OCI-LY7 (cell line): Measurements from ENCODE around the gene PTPRF. TPM values are rescaled to one million over a fixed set of nuclear protein-coding genes. Genes with fewer than 3 reads are reported as not detected.

Experiments
- BruUV-seq: library from RNA; stranded (reverse); fragments of 400-500 nt; replicated peaks from 2 replicates; lab custom pipeline; 2021; lab: Mats Ljungman, UMichigan
- CTCF ChIA-PET: fragments of 300-600 bp; sonication (Branson Sonifier 250); formaldehyde crosslinking; loops from one replicate; lab custom pipeline; 2022; ENCODE audit warnings: antibody characterized with exemption; ENCODE audit not compliant: unreplicated experiment; lab: Charles Lee
- POLR2A ChIA-PET: fragments of 300-600 bp; sonication (Branson Sonifier 250); formaldehyde crosslinking; loops from one replicate; lab custom pipeline; 2022; ENCODE audit warnings: antibody characterized with exemption; lab: Charles Lee
- DNase-seq: peaks from one replicate; pipeline ENCODE4 v3.0.0-alpha.2; 2015; ENCODE audit warnings: low spot score
- H2AFZ ChIP-seq: fragments of 200-600 bp; sonication (generic), shearing (Covaris generic); 2 replicates; pipeline ENCODE4 v1.6.1; 2014; ENCODE audit warnings: mild to moderate bottlenecking, antibody characterized with exemption, low read length, moderate library complexity
- H3K27ac ChIP-seq: fragments of 200-600 bp; sonication (generic); 2 replicates; pipeline ENCODE4 v1.5.1; 2014; ENCODE audit warnings: mixed run types, low read depth, mild to moderate bottlenecking, moderate library complexity, low read length, inconsistent platforms; ENCODE audit not compliant: poor library complexity, severe bottlenecking
- H3K36me3 ChIP-seq: fragments of 200-600 bp; sonication (generic); 2 replicates; pipeline ENCODE4 v1.6.1; 2014; ENCODE audit warnings: mild to moderate bottlenecking, antibody characterized with exemption, low read length, moderate library complexity, mixed read lengths; ENCODE audit not compliant: insufficient read depth
- H3K4me1 ChIP-seq: fragments of 200-600 bp; sonication (generic); 2 replicates; pipeline ENCODE4 v1.5.1; 2014; ENCODE audit warnings: mild to moderate bottlenecking, low read length; ENCODE audit not compliant: insufficient read depth, poor library complexity, severe bottlenecking
- H3K4me2 ChIP-seq: fragments of 200-600 bp; sonication (generic); 2 replicates; pipeline ENCODE4 v1.6.1; 2014; ENCODE audit warnings: mild to moderate bottlenecking, low read length
- H3K4me3 ChIP-seq: fragments of 200-600 bp; sonication (generic); 2 replicates; pipeline ENCODE4 v1.5.1; 2014; ENCODE audit warnings: mild to moderate bottlenecking, low read depth, low read length; ENCODE audit not compliant: poor library complexity, severe bottlenecking
- H3K79me2 ChIP-seq: fragments of 200-600 bp; sonication (generic); 2 replicates; pipeline ENCODE4 v1.6.1; 2016; ENCODE audit warnings: low read depth, mild to moderate bottlenecking, low read length, moderate library complexity, mixed read lengths; ENCODE audit not compliant: insufficient read depth
- H3K9me2 ChIP-seq: fragments of 200-600 bp; sonication (generic); 2 replicates; pipeline ENCODE4 v1.6.1; 2016; ENCODE audit warnings: mild to moderate bottlenecking, low read length, mixed read lengths; ENCODE audit not compliant: insufficient read depth
- H3K9me3 ChIP-seq: fragments of 200-600 bp; sonication (generic); 2 replicates; pipeline ENCODE4 v1.6.1; 2014; ENCODE audit warnings: mild to moderate bottlenecking, mixed run types, low read length, mixed read lengths
- H4K20me1 ChIP-seq: fragments of 200-600 bp; sonication (generic); 2 replicates; pipeline ENCODE4 v1.6.1; 2014; ENCODE audit warnings: mild to moderate bottlenecking, antibody characterized with exemption, low read length, moderate library complexity, mixed read lengths; ENCODE audit not compliant: insufficient read depth
- CTCF ChIP-seq: fragments of 200-600 bp; sonication (generic); conservative IDR thresholded peaks from 2 replicates; pipeline ENCODE4 v1.5.1; 2014; ENCODE audit warnings: mild to moderate bottlenecking, antibody characterized with exemption, low read length, moderate library complexity, mixed read lengths
- EZH2phosphoT487 ChIP-seq: fragments of 200-600 bp; sonication (generic); IDR thresholded peaks from 2 replicates; pipeline ENCODE4 v1.6.1; 2018; ENCODE audit warnings: low read depth, borderline replicate concordance, mild to moderate bottlenecking, mixed run types, antibody characterized with exemption, low read length, moderate library complexity, mixed read lengths
- intact Hi-C: fragments of 100-400 bp; cut with micrococcal nuclease; formaldehyde crosslinking; loops from one replicate; pipeline ENCODE4 v1.10.0; 2022; ENCODE audit not compliant: unreplicated experiment
- total RNA-seq, 2 experiments: library from RNA; depleted of rRNA in 1 of 2; stranded (reverse); fragments of >200 nt in 1 of 2; shearing (Covaris generic) in 1 of 2; gene quantifications; 2 replicates each; pipeline ENCODE4 v1.2.3, GENCODE V29; 2014 to 2022

PTPRF gene
- total RNA-seq, 2 experiments from 2014 or later = 0.06 to 0.48 TPM

- Histone ChIP-seq H3K4me1 (peaks cover 3% of the 10 kb centered on the region), H3K27ac (no peak overlapping the region), H3K4me2 (no peak overlapping the region), H3K4me3 (no peak overlapping the region), H3K79me2 (no peaks in the 10 kb centered on the region), H4K20me1 (no peaks in the 10 kb centered on the region), H2AFZ (no peak overlapping the region), H3K9me2 (no peaks in the 10 kb centered on the region), H3K36me3 (no peaks in the 10 kb centered on the region), H3K9me3 (no peaks in the 10 kb centered on the region)
- POLR2A ChIA-PET = no interaction called here
- peak; percentile 98 for TF ChIP-seq CTCF
- no peak for TF ChIP-seq EZH2phosphoT487
- peak; percentile 79 for DNase-seq
- intact Hi-C loops = loop anchor here (1.0 to 5.0 kb wide), 4 partner anchors 233 to 508 kb away; no protein-coding TSS in a partner anchor
- CTCF ChIA-PET = interaction anchor here (0.5 kb wide), 1 partner anchor 120 kb away, joined by 3 read pairs; no protein-coding TSS in a partner anchor
- BruUV-seq = no TSS peak
These were observed 1.4 kb upstream of the PTPRF start for GRCh38 chr1:43529206-43529731.

- H3K4me2 ChIP-seq = peak overlapping the region; percentile 61; the same call in 1 of the 2 replicates
- no peak overlapping the region for H3K27ac ChIP-seq
- CTCF ChIA-PET = no interaction called here
- DNase-seq = no peak
- no peaks in the 10 kb centered on the region for H3K79me2 ChIP-seq
- H3K36me3 ChIP-seq = no peaks in the 10 kb centered on the region
- peaks cover 3% of the 10 kb centered on the region for H3K4me1 ChIP-seq
- no peak for TF ChIP-seq CTCF
- TF ChIP-seq EZH2phosphoT487 = no peak
- peak overlapping the region; percentile 33 for H3K4me3 ChIP-seq
- H2AFZ ChIP-seq = no peak overlapping the region
- intact Hi-C loops = no loop called here
- no peaks in the 10 kb centered on the region for H3K9me2 ChIP-seq
- POLR2A ChIA-PET = no interaction called here
- no TSS peak for BruUV-seq
- H3K9me3 ChIP-seq = no peaks in the 10 kb centered on the region
- no peaks in the 10 kb centered on the region for H4K20me1 ChIP-seq
These were observed 623 bp downstream of the PTPRF start for GRCh38 chr1:43531107-43531905.
